Neutrophil (primary cell): Measurements from ENCODE around the gene MSI2.

Experiments
- H3K27ac ChIP-seq: fragments of 200-600 bp; sonication (generic); 2 replicates; pipeline ENCODE4 v1.5.1; 2016; ENCODE audit warnings: mild to moderate bottlenecking, moderate library complexity
- H3K27me3 ChIP-seq: fragments of 200-600 bp; sonication (generic); 2 replicates; pipeline ENCODE4 v1.6.0; 2016; ENCODE audit warnings: mild to moderate bottlenecking
- H3K36me3 ChIP-seq: fragments of 200-600 bp; sonication (generic); 2 replicates; pipeline ENCODE4 v1.5.1; 2017
- H3K4me1 ChIP-seq, 2 experiments: fragments of 200-600 bp in 1 of 2; sonication (generic) in 1 of 2; 1 replicate in 1 of 2; 2 replicates in 1 of 2; pipeline versions ENCODE4 v1.5.1 to v1.6.1; 2013 to 2016; ENCODE audit warnings: low read depth in 1 of 2, low read length in 1 of 2, mild to moderate bottlenecking in 1 of 2, moderate library complexity in 1 of 2; ENCODE audit not compliant: control insufficient read depth in 1 of 2, insufficient read depth in 1 of 2
- H3K4me3 ChIP-seq, 2 experiments: fragments of 200-600 bp in 1 of 2; sonication (generic) in 1 of 2; 1 replicate in 1 of 2; 2 replicates in 1 of 2; pipeline ENCODE4 v1.5.1; 2013 to 2016; ENCODE audit warnings: low read depth in 1 of 2, low read length in 1 of 2, mild to moderate bottlenecking in 1 of 2, moderate library complexity in 1 of 2
- H3K9me3 ChIP-seq: fragments of 200-600 bp; sonication (generic); 2 replicates; pipeline ENCODE4 v1.5.1; 2016
- CTCF ChIP-seq: fragments of 200-600 bp; sonication (generic); IDR thresholded peaks from 2 replicates; pipeline ENCODE4 v1.5.1; 2016; ENCODE audit warnings: antibody characterized with exemption

Gene MSI2

GRCh38 chr17:57356719-57357391 lies 100.5 kb downstream of the MSI2 start:
- peaks cover 0 to 9% of the 10 kb centered on the region in 2 experiments for H3K4me1 ChIP-seq
- H3K4me3 ChIP-seq: no peak overlapping the region
- H3K9me3 ChIP-seq: no peaks in the 10 kb centered on the region
- no peak overlapping the region for H3K27ac ChIP-seq
- H3K36me3 ChIP-seq: no peaks in the 10 kb centered on the region
- H3K27me3 ChIP-seq: no peaks in the 10 kb centered on the region
- no peak for TF ChIP-seq CTCF

GRCh38 chr17:57357392-57357784 lies 101.1 kb downstream of the MSI2 start:
- peaks cover 0 to 9% of the 10 kb centered on the region in 2 experiments for H3K4me1 ChIP-seq
- no peaks in the 10 kb centered on the region for H3K36me3 ChIP-seq
- H3K4me3 ChIP-seq: no peak overlapping the region
- H3K27ac ChIP-seq: no peak overlapping the region
- H3K9me3 ChIP-seq: no peaks in the 10 kb centered on the region
- TF ChIP-seq CTCF: no peak
- H3K27me3 ChIP-seq: no peaks in the 10 kb centered on the region

GRCh38 chr17:57357830-57358430 lies 101.6 kb downstream of the MSI2 start:
- H3K27ac ChIP-seq: no peak overlapping the region

GRCh38 chr17:57360266-57360665 lies 103.9 kb downstream of the MSI2 start:
- TF ChIP-seq CTCF: no peak
- Histone ChIP-seq H3K9me3 (no peaks in the 10 kb centered on the region), H3K4me1 (peaks cover 0 to 9% of the 10 kb centered on the region in 2 experiments), H3K27me3 (no peaks in the 10 kb centered on the region), H3K36me3 (no peaks in the 10 kb centered on the region), H3K4me3 (no peak overlapping the region), H3K27ac (no peak overlapping the region)

More at GRCh38 chr17:57357830-57358430, 101.6 kb downstream of the MSI2 start:
- Histone ChIP-seq H3K4me1 (peaks cover 0 to 9% of the 10 kb centered on the region in 2 experiments), H3K36me3 (no peaks in the 10 kb centered on the region), H3K27me3 (no peaks in the 10 kb centered on the region), H3K4me3 (no peak overlapping the region), H3K9me3 (no peaks in the 10 kb centered on the region)
- TF ChIP-seq CTCF: no peak

- Histone ChIP-seq H3K4me3 (no peak overlapping the region), H3K4me1 (no peaks in the 10 kb centered on the region), H3K27ac (no peak overlapping the region), H3K27me3 (no peaks in the 10 kb centered on the region), H3K9me3 (no peaks in the 10 kb centered on the region), H3K36me3 (no peaks in the 10 kb centered on the region)
- no peak for TF ChIP-seq CTCF
Measured at GRCh38 chr17:57362797-57363556, 106.7 kb downstream of the MSI2 start.
